Measurements from ENCODE around the gene TTLL5.

The TTLL5 gene

DNA sequence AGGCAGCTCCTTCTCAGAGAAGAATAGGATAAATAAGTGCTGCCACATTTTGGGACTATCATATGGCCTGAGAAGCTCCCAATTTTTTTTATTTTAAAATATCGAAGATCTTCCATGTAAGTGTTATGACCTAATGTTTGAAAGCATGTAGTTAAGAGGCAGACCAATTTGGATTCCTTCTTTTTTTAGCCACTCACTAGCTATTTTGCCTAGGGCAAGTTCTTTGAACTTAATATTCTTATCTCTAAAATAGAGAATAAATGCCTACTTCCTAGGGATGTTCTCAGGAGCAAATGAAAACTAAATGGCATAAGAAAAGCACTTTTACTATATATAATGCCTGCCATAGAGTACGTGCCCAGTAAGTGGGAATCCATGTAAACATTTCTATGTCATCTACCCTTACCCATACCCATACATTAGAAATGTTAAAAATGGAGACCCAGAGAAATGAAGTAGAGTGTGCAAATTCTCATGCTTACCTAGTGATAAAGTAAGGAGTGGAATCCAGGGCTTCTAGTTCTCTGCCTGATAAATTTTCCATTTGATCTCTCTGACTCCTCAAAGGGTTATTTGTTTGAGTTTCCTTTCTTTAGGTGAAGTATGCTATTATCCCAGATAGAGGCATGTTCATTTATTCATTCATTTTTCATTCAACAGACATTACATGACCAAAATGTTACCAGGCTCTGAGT, 172.4 kb downstream of the TTLL5 start:
- Histone ChIP-seq H3K79me2 (no peaks in the 10 kb centered on the region), H3K27ac (no peak overlapping the region), H3K4me1 (peaks cover 16% of the 10 kb centered on the region), H3K9ac (no peak overlapping the region), H3K27me3 (ENCODE audit: control insufficient read depth, insufficient read depth, low read length) (no peaks in the 10 kb centered on the region), H3K36me3 (ENCODE audit: control insufficient read depth, insufficient read depth, low read length) (no peaks in the 10 kb centered on the region), H3K9me3 (ENCODE audit: control insufficient read depth, low read length) (no peaks in the 10 kb centered on the region), H3K4me2 (ENCODE audit: low read length) (no peak overlapping the region), H3K4me3 (ENCODE audit: low read depth, low read length) (no peak overlapping the region), H2AFZ (peak overlapping the region; percentile 65)
- no peak for TF ChIP-seq CTCF (IDR thresholded peaks at IDR 0.05)

DNA sequence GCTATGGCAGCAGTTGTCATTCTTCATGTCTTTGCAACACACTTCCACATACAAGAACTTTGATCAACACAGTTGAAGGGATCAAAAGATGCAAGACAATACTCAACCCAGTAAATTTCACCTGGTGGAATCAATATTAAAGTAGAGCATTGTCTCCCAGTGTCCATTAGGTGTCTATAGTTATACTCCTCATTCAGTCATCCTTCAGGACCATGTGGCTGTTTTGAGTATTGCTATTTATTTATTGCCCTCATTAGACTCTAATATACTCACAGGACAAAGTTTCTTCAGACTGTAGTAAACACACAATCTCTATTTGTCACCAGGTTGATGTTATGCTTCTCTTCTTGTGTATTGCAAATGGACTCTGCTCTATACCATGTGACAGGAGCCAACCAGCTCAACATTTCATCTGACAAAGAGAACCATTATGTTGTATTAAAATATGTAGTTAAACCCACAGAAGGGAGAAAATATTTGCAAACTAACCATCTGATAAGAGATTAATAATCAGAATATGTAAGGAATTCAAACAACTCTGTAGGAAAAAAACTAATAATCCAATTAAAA, 174.2 kb downstream of the TTLL5 start:
- H3K4me3 ChIP-seq (ENCODE audit: low read depth, low read length), result no peak overlapping the region
- H3K27me3 ChIP-seq (ENCODE audit: control insufficient read depth, insufficient read depth, low read length), result no peaks in the 10 kb centered on the region
- H3K36me3 ChIP-seq (ENCODE audit: control insufficient read depth, insufficient read depth, low read length), result no peaks in the 10 kb centered on the region
- H3K9ac ChIP-seq, result no peak overlapping the region
- H3K4me2 ChIP-seq (ENCODE audit: low read length), result no peak overlapping the region
- no peak for TF ChIP-seq CTCF (IDR thresholded peaks at IDR 0.05)
- H3K27ac ChIP-seq, result no peak overlapping the region
- no peaks in the 10 kb centered on the region for H3K9me3 ChIP-seq (ENCODE audit: control insufficient read depth, low read length)
- H3K4me1 ChIP-seq, result peaks cover 16% of the 10 kb centered on the region
- no peaks in the 10 kb centered on the region for H3K79me2 ChIP-seq
- H2AFZ ChIP-seq, result no peak overlapping the region

GRCh38 chr14:75835737-75836136, 174.7 kb downstream of the TTLL5 start:
- H3K4me1 ChIP-seq, result peaks cover 16% of the 10 kb centered on the region
- no peaks in the 10 kb centered on the region for H3K36me3 ChIP-seq (ENCODE audit: control insufficient read depth, insufficient read depth, low read length)
- H3K27me3 ChIP-seq (ENCODE audit: control insufficient read depth, insufficient read depth, low read length), result no peaks in the 10 kb centered on the region
- H3K9ac ChIP-seq, result no peak overlapping the region
- no peak overlapping the region for H3K4me2 ChIP-seq (ENCODE audit: low read length)
- no peak overlapping the region for H3K4me3 ChIP-seq (ENCODE audit: low read depth, low read length)
- H3K9me3 ChIP-seq (ENCODE audit: control insufficient read depth, low read length), result no peaks in the 10 kb centered on the region
- H3K79me2 ChIP-seq, result no peaks in the 10 kb centered on the region
- no peak for TF ChIP-seq CTCF (IDR thresholded peaks at IDR 0.05)
- H2AFZ ChIP-seq, result no peak overlapping the region
- no peak overlapping the region for H3K27ac ChIP-seq

GRCh38 chr14:75837151-75837787, 176.2 kb downstream of the TTLL5 start:
- Histone ChIP-seq H3K27ac (no peak overlapping the region), H3K4me1 (peaks cover 16% of the 10 kb centered on the region), H3K9ac (no peak overlapping the region), H3K4me3 (ENCODE audit: low read depth, low read length) (no peak overlapping the region), H3K27me3 (ENCODE audit: control insufficient read depth, insufficient read depth, low read length) (no peaks in the 10 kb centered on the region), H3K9me3 (ENCODE audit: control insufficient read depth, low read length) (no peaks in the 10 kb centered on the region), H2AFZ (no peak overlapping the region), H3K79me2 (no peaks in the 10 kb centered on the region), H3K36me3 (ENCODE audit: control insufficient read depth, insufficient read depth, low read length) (no peaks in the 10 kb centered on the region), H3K4me2 (ENCODE audit: low read length) (no peak overlapping the region)
- no peak for TF ChIP-seq CTCF (IDR thresholded peaks at IDR 0.05)

All from parathyroid adenoma (tissue), 2 donors.